K562 (cell line): ENCODE data around the gene EXOC3L2. TPM values are rescaled to one million over a fixed set of nuclear protein-coding genes. Genes with fewer than 3 reads are reported as not detected.

Experiments
- ATAC-seq: fragments of 200-7000 bp; cut with Tn5 transposase; 3 replicates; pipeline ENCODE4 v1.9.1; 2020; ENCODE audit warnings: moderate library complexity
- BruUV-seq: library from RNA; stranded (reverse); fragments of 400-500 nt; replicated peaks from 2 replicates; lab custom pipeline; 2021; lab: Mats Ljungman, UMichigan
- CTCF ChIA-PET: fragments of 300-600 bp; formaldehyde crosslinking; extraction: SDS; loops from one replicate; lab custom pipeline; 2021; ENCODE audit warnings: low intra/inter-chr PET ratio; lab: Yijun Ruan, JAX
- POLR2A ChIA-PET: fragments of 300-600, 350-650 bp; sonication (Branson Sonifier 250); formaldehyde crosslinking; extraction: SDS; loops from one replicate; lab custom pipeline; 2021; ENCODE audit warnings: antibody characterized with exemption, inconsistent platforms; lab: Yijun Ruan, JAX
- DNase-seq, 4 experiments: peaks; one replicate each; pipeline versions ENCODE4 v3.0.0 to v3.0.0-alpha.2; 2011 to 2018; ENCODE audit warnings: low spot score in 3 of 4, mixed read lengths in 3 of 4; ENCODE audit errors: extremely low read depth in 1 of 4
- FAIRE-seq: peaks from 2 replicates; lab custom pipeline; 2011; peaks lifted over from hg19 to GRCh38; lab: Jason Lieb, UNC
- H2AFZ ChIP-seq: 2 replicates; pipeline ENCODE4 v1.6.0; 2011; ENCODE audit warnings: low read depth, low read length, control low read depth, inconsistent platforms
- H3K27ac ChIP-seq: fragments of 200-600 bp; 3 replicates; pipeline ENCODE4 v1.8.0; 2011; ENCODE audit warnings: low read depth, mild to moderate bottlenecking, control low read depth, inconsistent platforms, low read length, moderate library complexity, mixed read lengths; ENCODE audit errors: extremely low read depth
- H3K27me3 ChIP-seq, 2 experiments: fragments of 300-600 bp in 1 of 2; 2 replicates in 1 of 2; 3 replicates in 1 of 2; pipeline versions ENCODE4 v1.6.0 to v1.8.0; 2011; ENCODE audit warnings: inconsistent platforms in 2 of 2, low read length in 2 of 2, mild to moderate bottlenecking in 1 of 2, mixed read lengths in 1 of 2, moderate library complexity in 1 of 2; ENCODE audit not compliant: control insufficient read depth in 2 of 2, insufficient read depth in 2 of 2
- H3K36me3 ChIP-seq: fragments of 300-600 bp; 3 replicates; pipeline ENCODE4 v1.8.0; 2011; ENCODE audit warnings: mild to moderate bottlenecking, low read length, inconsistent platforms; ENCODE audit not compliant: control insufficient read depth, insufficient read depth
- H3K4me1 ChIP-seq, 2 experiments: fragments of 200-600 bp in 1 of 2; replicated peaks in 1 of 2; 2 replicates in 1 of 2; 3 replicates in 1 of 2; pipeline versions ENCODE4 v1.5.1 to v1.8.0; 2011; ENCODE audit warnings: inconsistent platforms in 2 of 2, low read length in 2 of 2, mild to moderate bottlenecking in 1 of 2, mixed read lengths in 1 of 2, moderate library complexity in 1 of 2; ENCODE audit not compliant: control insufficient read depth in 2 of 2, insufficient read depth in 2 of 2
- H3K4me2 ChIP-seq: 2 replicates; pipeline ENCODE4 v1.6.1; 2011; ENCODE audit warnings: low read length, control low read depth, inconsistent platforms, mixed read lengths; ENCODE audit not compliant: insufficient read depth
- H3K4me3 ChIP-seq: fragments of 200-600 bp; sonication (generic), shearing (Covaris generic); 2 replicates; pipeline ENCODE4 v1.5.1; 2016; ENCODE audit warnings: control low read depth, inconsistent platforms
- H3K79me2 ChIP-seq: fragments of 200-600 bp; 3 replicates; pipeline ENCODE4 v1.8.0; 2011; ENCODE audit warnings: low read length, inconsistent platforms; ENCODE audit not compliant: control insufficient read depth, insufficient read depth
- H3K9ac ChIP-seq, 2 experiments: 2 replicates each; pipeline versions ENCODE4 v1.6.0 to v1.6.1; 2011; ENCODE audit warnings: low read depth in 2 of 2, low read length in 2 of 2, control low read depth in 1 of 2, inconsistent platforms in 1 of 2, mild to moderate bottlenecking in 1 of 2, mixed read lengths in 1 of 2; ENCODE audit not compliant: insufficient read depth in 1 of 2
- H3K9me1 ChIP-seq: one replicate; pipeline ENCODE4 v1.6.0; 2011; ENCODE audit warnings: inconsistent platforms, mild to moderate bottlenecking, low read length, moderate library complexity; ENCODE audit not compliant: control insufficient read depth, insufficient read depth
- H3K9me3 ChIP-seq: replicated peaks from 2 replicates; pipeline ENCODE4 v1.5.1; 2011; ENCODE audit warnings: low read depth, low read length, inconsistent platforms; ENCODE audit not compliant: control insufficient read depth, insufficient read depth
- H4K20me1 ChIP-seq: replicated peaks from 2 replicates; pipeline ENCODE4 v1.6.1; 2011; ENCODE audit warnings: low read length, inconsistent platforms, mixed read lengths; ENCODE audit not compliant: control insufficient read depth, insufficient read depth
- GTF2F1 ChIP-seq: IDR thresholded peaks from 2 replicates; pipeline ENCODE4 v1.6.1; 2011; ENCODE audit warnings: low read depth, low read length, improper control_type of control experiment
- HDAC6 ChIP-seq: IDR thresholded peaks from 2 replicates; pipeline ENCODE4 v1.6.1; 2012; ENCODE audit warnings: low read depth, mild to moderate bottlenecking, control low read depth, inconsistent platforms, low read length, moderate library complexity
- WGBS: fragments of 100-300 bp; shearing (Covaris generic); methylation state at CpG from one replicate; pipeline ENCODE4 v1.1.6; 2016; ENCODE audit warnings: low coverage, mixed read lengths; ENCODE audit not compliant: insufficient coverage; ENCODE audit errors: missing lambda C conversion rate; 5-methylcytosine and 5-hydroxymethylcytosine counted together
- in situ Hi-C: fragments of 300-500 bp; cut with MboI; formaldehyde crosslinking; loops from 4 replicates; pipeline ENCODE4 v1.15.0; 2018; ENCODE audit warnings: inconsistent platforms, mixed read lengths
- intact Hi-C: fragments of 100-400 bp; cut with micrococcal nuclease; formaldehyde crosslinking; loops from 2 replicates; pipeline ENCODE4 v1.14.2; 2022
- polyA plus RNA-seq, 8 experiments: library from polyadenylated mRNA; depleted of rRNA in 4 of 8; stranded (reverse) in 5 of 8; unstranded in 3 of 8; fragments of >200 nt; fragmentation: Nextera tagmentation in 2 of 8; fragmentation: Illumina TruSeq in 1 of 8; extraction: Ambion mirVana in 2 of 8; extraction: Trizol in 1 of 8; gene quantifications; 2 replicates each; pipeline versions ENCODE4 v1.2.1 to v1.2.3, GENCODE V29; 2011 to 2014; ENCODE audit warnings: inconsistent platforms in 1 of 8, missing spikeins in 1 of 8
- total RNA-seq, 7 experiments: library from RNA; depleted of rRNA in 6 of 7; stranded (reverse); fragments of >200 nt in 6 of 7; fragmentation: Illumina TruSeq in 2 of 7; extraction: Trizol in 2 of 7; gene quantifications; 2 replicates each; pipeline versions ENCODE4 v1.2.1 to v1.2.3, GENCODE V29; 2011 to 2021; ENCODE audit warnings: low replicate concordance in 1 of 7
- TF ChIP-seq, protein P1 (sequence below): fragments of 200-800 bp; sonication (Bioruptor generic); IDR thresholded peaks from 2 replicates; pipeline ENCODE4 v1.6.1; 2017; ENCODE audit warnings: missing genetic modification characterization, missing compliant biosample characterization

The EXOC3L2 gene
- total and polyA plus RNA-seq, 9 of the 15 experiments (the other 6 are each of a cell fraction or from before 2014, with no cell fraction given): 0.31 to 19.0 (median 2.4) TPM

DNA sequence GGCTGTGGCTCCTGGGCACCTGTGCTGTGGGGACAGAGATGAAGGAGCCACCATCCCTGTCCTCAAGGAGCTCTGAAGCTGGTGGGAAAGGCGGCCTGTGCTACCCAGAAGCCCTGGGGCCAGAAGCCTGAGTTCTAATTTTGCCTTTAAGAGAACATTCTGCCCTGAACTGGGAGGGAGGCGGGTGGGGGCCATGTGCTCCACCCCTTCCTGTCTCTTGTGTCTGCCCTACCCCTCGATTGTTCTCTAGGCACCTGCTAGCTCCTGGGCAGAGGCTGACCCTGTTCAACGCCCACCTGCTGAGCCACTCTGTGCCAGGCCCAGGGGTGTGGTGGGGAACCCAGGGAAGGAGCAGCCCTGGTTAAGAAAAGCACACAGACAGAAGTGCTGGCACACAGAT lies 73.0 kb downstream of the EXOC3L2 start:
- no peak for DNase-seq
- intact Hi-C loops: no loop called here
- ATAC-seq: peak; percentile 20
- TF ChIP-seq GTF2F1: no peak
- TF ChIP-seq, protein P1, sequence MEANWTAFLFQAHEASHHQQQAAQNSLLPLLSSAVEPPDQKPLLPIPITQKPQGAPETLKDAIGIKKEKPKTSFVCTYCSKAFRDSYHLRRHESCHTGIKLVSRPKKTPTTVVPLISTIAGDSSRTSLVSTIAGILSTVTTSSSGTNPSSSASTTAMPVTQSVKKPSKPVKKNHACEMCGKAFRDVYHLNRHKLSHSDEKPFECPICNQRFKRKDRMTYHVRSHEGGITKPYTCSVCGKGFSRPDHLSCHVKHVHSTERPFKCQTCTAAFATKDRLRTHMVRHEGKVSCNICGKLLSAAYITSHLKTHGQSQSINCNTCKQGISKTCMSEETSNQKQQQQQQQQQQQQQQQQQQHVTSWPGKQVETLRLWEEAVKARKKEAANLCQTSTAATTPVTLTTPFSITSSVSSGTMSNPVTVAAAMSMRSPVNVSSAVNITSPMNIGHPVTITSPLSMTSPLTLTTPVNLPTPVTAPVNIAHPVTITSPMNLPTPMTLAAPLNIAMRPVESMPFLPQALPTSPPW: peak; percentile 3; the same call in 1 of the 2 replicates
- TF ChIP-seq HDAC6: no peak
- TF ChIP-seq, all 486 proteins: peak for 1
- no TSS peak for BruUV-seq
- 65% methylated on average over 3 of the region's 4 CpGs for WGBS
- FAIRE-seq: no peak
- ChIA-PET CTCF (no interaction called here), POLR2A (interaction anchor here (0.6 to 2.2 kb wide), 7 partner anchors 8 to 305 kb away, joined by 3 to 8 read pairs (median 3); no protein-coding TSS in a partner anchor)
- H4K20me1 ChIP-seq: peaks cover 4% of the 10 kb centered on the region; the same call in 1 of the 2 replicates
- no peak overlapping the region for H3K4me2 ChIP-seq
- no peak overlapping the region for H3K4me3 ChIP-seq
- H3K9me1 ChIP-seq: no peaks in the 10 kb centered on the region
- H2AFZ ChIP-seq: no peak overlapping the region
- peaks cover 41 to 45% of the 10 kb centered on the region in 2 experiments for H3K4me1 ChIP-seq
- H3K9me3 ChIP-seq: no peaks in the 10 kb centered on the region
- peaks cover 17% of the 10 kb centered on the region; the same call in 2 of the 3 replicates for H3K79me2 ChIP-seq
- H3K36me3 ChIP-seq: no peaks in the 10 kb centered on the region
- in situ Hi-C loops: no loop called here
- H3K27me3 ChIP-seq: no peaks in the 10 kb centered on the region
- no peak overlapping the region for H3K27ac ChIP-seq
- H3K9ac ChIP-seq: peak overlapping the region in 1 of 2 experiments; percentile 84; a peak in 2 of 4 replicates
